ENCODE data around the gene NDUFB2. TPM values are rescaled to one million over a fixed set of nuclear protein-coding genes. Genes with fewer than 3 reads are reported as not detected.

The NDUFB2 gene
- polyA plus RNA-seq, 1 donor from 2014 or later, result 745 TPM

GRCh38 chr7:140722254-140722653, 25.7 kb downstream of the NDUFB2 start:
- no peaks in the 10 kb centered on the region for H3K27me3 ChIP-seq (ENCODE audit: insufficient read depth, low read depth, low read length)
- H3K36me3 ChIP-seq (ENCODE audit: insufficient read depth, low read length), result no peaks in the 10 kb centered on the region
- H3K79me2 ChIP-seq (replicated peaks; ENCODE audit: insufficient read depth, low read length), result no peaks in the 10 kb centered on the region
- no peaks in the 10 kb centered on the region for H4K20me1 ChIP-seq (ENCODE audit: insufficient read depth)
- no peak overlapping the region for H2AFZ ChIP-seq (ENCODE audit: low read depth, low read length)
- no peak overlapping the region for H3K4me3 ChIP-seq (ENCODE audit: low read length)
- H3F3A ChIP-seq (ENCODE audit: insufficient read depth, low read length, poor library complexity, severe bottlenecking), result no peaks in the 10 kb centered on the region
- no peak overlapping the region for H3K27ac ChIP-seq (ENCODE audit: low read length)
- H3K9me2 ChIP-seq (ENCODE audit: insufficient read depth, low read length), result no peaks in the 10 kb centered on the region
- H3K4me2 ChIP-seq (ENCODE audit: low read length), result no peak overlapping the region
- H3K9me3 ChIP-seq (ENCODE audit: low read length), result no peaks in the 10 kb centered on the region
- H3K9ac ChIP-seq (ENCODE audit: low read length), result no peak overlapping the region
- no peak for TF ChIP-seq EP300 (conservative IDR thresholded peaks at IDR 0.05; ENCODE audit: poor library complexity, severe bottlenecking)
- TF ChIP-seq RAD21 (conservative IDR thresholded peaks at IDR 0.05), result no peak
- TF ChIP-seq POLR2AphosphoS5 (IDR thresholded peaks at IDR 0.05), result no peak
- no peak for TF ChIP-seq REST (IDR thresholded peaks at IDR 0.05; ENCODE audit: borderline replicate concordance)
- TF ChIP-seq TAF1 (IDR thresholded peaks at IDR 0.05; ENCODE audit: low read depth), result no peak
- TF ChIP-seq MXI1 (conservative IDR thresholded peaks at IDR 0.05; ENCODE audit: poor library complexity, severe bottlenecking), result no peak
- no peak for TF ChIP-seq SMC3 (conservative IDR thresholded peaks at IDR 0.05; ENCODE audit: poor library complexity)
- TF ChIP-seq CTCF (IDR thresholded peaks at IDR 0.05; ENCODE audit: poor library complexity, severe bottlenecking), result no peak
- TF ChIP-seq EZH2 (IDR thresholded peaks at IDR 0.05; ENCODE audit: borderline replicate concordance, insufficient read depth, low read length, poor library complexity, severe bottlenecking), result no peak

- H3K9me2 ChIP-seq (ENCODE audit: insufficient read depth, low read length), result no peaks in the 10 kb centered on the region
- H3F3A ChIP-seq (ENCODE audit: insufficient read depth, low read length, poor library complexity, severe bottlenecking), result no peaks in the 10 kb centered on the region
- no peak for TF ChIP-seq POLR2AphosphoS5 (IDR thresholded peaks at IDR 0.05)
- no peak for TF ChIP-seq EZH2 (IDR thresholded peaks at IDR 0.05; ENCODE audit: borderline replicate concordance, insufficient read depth, low read length, poor library complexity, severe bottlenecking)
- no peak for TF ChIP-seq TAF1 (IDR thresholded peaks at IDR 0.05; ENCODE audit: low read depth)
- TF ChIP-seq MXI1 (conservative IDR thresholded peaks at IDR 0.05; ENCODE audit: poor library complexity, severe bottlenecking), result no peak
- no peak for TF ChIP-seq CTCF (IDR thresholded peaks at IDR 0.05; ENCODE audit: poor library complexity, severe bottlenecking)
- TF ChIP-seq EP300 (conservative IDR thresholded peaks at IDR 0.05; ENCODE audit: poor library complexity, severe bottlenecking), result no peak
- TF ChIP-seq REST (IDR thresholded peaks at IDR 0.05; ENCODE audit: borderline replicate concordance), result no peak
- TF ChIP-seq SMC3 (conservative IDR thresholded peaks at IDR 0.05; ENCODE audit: poor library complexity), result no peak
- no peak for TF ChIP-seq RAD21 (conservative IDR thresholded peaks at IDR 0.05)
- no peaks in the 10 kb centered on the region for H4K20me1 ChIP-seq (ENCODE audit: insufficient read depth)
- H3K27me3 ChIP-seq (ENCODE audit: insufficient read depth, low read depth, low read length), result no peaks in the 10 kb centered on the region
- no peak overlapping the region for H3K9ac ChIP-seq (ENCODE audit: low read length)
- H3K79me2 ChIP-seq (replicated peaks; ENCODE audit: insufficient read depth, low read length), result no peaks in the 10 kb centered on the region
- H3K4me3 ChIP-seq (ENCODE audit: low read length), result no peak overlapping the region
- H3K36me3 ChIP-seq (ENCODE audit: insufficient read depth, low read length), result no peaks in the 10 kb centered on the region
- H2AFZ ChIP-seq (ENCODE audit: low read depth, low read length), result no peak overlapping the region
- no peak overlapping the region for H3K27ac ChIP-seq (ENCODE audit: low read length)
- H3K4me2 ChIP-seq (ENCODE audit: low read length), result no peak overlapping the region
- H3K9me3 ChIP-seq (ENCODE audit: low read length), result no peaks in the 10 kb centered on the region
These were observed 26.5 kb downstream of the NDUFB2 start for GRCh38 chr7:140723006-140723405.

Data from neural cell (in vitro differentiated cells).